Activated CD4-positive, alpha-beta T cell treated with anti-CD3 and anti-CD28 coated beads, Interleukin-2, amount 50 U/mL, for 48 hours (primary cell): ENCODE results near the gene CDK16.

ENCODE experiments used
- DNase-seq, 2 experiments: peaks; one replicate each; pipeline ENCODE4 v3.0.0-alpha.2; 2020

CDK16 gene

GRCh38 chrX:47186096-47186740, 32.3 kb upstream of the CDK16 start:
- no peak for DNase-seq

- DNase-seq, result no peak
Measured at GRCh38 chrX:47187106-47187677, 31.3 kb upstream of the CDK16 start.

DNA sequence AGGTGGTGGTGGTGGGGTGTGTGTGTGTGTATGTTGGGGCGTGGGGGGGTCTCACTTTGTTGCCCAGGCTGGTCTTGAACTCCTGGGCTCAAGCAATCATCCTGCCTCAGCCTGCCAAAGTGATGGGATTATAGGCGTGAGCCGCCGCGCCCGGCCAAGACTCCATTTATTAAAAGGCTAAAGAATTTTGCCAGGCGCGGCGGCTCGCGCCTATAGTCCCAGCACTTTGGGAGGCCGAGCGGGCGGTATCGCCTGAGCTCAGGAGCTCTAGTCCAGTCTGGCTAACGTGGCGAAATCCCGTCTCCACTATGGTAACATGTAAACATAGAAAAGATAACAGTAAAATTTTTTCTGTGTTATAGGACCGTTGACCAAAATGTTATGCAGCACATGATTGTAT, 28.6 kb upstream of the CDK16 start:
- no peak for DNase-seq

DNA sequence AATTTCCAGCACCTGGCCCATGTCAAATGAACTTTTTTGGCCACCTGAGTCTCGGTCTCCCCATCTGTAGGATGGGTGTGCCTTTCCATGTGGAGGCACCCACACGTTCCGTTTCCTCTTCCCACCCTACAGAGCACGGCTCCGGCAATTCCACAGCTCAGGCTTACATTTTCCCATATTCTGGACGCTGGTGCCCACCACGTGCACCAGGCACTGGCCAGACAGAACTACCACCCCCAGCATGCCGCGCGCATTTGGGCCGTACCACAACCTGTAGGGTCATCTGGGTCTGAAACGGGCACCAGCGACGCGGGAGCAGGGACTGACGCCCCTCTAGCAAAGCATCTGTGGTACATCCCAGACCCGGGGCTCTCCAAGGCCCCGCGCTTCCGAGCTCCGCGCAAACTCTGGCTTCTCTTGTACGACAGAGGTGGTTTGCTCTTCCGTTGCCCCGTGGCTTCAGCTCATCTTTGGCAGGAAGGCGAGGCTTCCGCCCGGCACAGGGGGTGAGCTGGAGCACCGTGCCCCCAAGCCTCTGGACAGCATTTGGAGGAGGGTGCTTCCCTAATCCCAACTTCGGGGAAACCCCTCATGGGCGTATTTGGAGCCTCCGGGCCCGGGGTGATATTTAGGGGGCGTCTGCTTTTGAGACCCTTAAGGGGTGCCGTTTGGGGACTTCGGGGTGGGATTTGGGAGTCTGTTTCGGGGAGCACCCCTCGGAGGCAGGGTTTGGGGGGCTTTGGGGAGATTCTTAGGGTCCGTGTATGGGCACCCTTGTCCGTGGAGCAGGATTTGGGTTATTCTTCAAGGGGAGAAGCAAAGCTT, 27.8 kb upstream of the CDK16 start:
- DNase-seq, result peak; percentile 79 to 85

DNA sequence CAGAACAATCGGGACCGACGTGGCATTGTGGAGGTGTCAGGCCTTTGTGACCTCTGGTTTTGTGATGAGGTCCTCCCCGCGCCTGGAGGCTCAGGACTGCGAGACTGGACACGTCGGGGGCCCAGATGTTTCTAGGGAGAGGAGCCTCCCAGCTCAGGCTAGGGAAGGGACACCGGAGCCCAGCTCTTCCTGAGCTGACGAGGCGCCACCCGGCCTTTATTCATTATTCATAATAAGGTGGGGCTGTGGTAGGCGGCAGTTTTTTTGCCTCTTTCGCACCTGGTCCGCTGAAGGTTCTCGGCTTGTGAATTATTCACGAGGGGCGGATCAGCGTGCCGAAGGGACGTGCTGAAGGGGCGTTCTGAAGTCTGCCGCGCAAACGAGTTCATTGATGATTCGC, 27.1 kb upstream of the CDK16 start:
- DNase-seq, result peak; percentile 37 to 52

DNA sequence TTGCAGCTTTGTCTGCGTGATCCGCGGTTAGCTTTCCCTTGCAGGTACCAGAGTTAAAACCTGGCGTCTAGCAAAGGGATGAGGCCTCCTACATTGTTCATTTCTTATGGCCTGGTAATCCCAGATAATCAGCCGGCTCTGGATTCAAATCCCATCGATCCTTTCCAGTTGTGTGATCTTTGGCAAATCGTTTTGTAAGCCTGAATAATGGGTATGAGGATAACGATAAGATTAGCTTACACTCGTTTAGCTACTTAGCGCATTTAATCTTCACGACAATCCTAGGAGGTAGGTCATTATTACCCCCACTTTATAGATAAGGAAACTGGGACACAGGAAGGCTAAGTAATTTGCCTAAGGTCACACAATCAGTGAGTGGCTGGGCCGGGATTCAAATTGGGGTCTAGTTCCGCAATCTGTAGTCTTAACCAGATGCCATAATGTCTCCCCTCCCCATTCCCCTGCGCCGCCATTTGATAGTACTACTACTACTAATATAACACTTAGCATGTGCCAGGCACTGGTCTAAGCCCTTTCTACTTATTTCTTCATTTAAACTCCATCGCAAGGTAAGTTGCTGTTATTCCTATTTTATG, 26.6 kb upstream of the CDK16 start:
- DNase-seq, result no peak

GRCh38 chrX:47193475-47194193, 24.8 kb upstream of the CDK16 start, which contains the start of gene UBA1:
Gene UBA1 (plus strand): TSS chrX:47193829. CDS start chrX:47198803, 4,974 bp downstream.
- DNase-seq, result peak; percentile 89 to 92

DNA sequence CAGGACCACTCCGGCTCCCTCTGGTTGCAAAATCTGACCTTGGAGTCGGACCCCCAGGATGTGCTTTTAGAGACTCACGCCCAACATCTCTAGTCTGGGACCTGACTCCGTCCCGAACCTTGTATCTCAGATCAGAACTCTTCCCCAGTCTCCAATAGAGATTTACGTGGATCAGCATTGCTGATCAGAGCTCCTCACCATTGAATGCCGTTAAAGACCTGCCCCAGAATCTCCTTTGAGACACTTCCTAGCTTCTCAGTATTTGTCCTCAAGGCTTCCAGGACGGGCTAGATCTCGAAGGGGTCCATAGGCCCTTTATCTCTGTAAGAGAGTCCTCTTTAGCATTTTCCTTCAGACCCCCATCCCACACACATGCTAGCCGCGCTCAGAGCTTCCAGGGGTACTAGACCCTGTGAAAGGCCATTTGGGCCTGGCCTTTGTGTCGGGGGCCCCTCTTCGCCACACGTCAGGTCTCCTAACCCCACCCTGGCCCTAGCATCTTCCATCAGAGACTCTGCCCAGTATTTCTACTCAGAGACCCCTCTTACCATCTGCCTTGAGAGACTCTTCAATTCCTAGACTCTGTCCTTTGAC, 24.2 kb upstream of the CDK16 start:
- no peak for DNase-seq

DNA sequence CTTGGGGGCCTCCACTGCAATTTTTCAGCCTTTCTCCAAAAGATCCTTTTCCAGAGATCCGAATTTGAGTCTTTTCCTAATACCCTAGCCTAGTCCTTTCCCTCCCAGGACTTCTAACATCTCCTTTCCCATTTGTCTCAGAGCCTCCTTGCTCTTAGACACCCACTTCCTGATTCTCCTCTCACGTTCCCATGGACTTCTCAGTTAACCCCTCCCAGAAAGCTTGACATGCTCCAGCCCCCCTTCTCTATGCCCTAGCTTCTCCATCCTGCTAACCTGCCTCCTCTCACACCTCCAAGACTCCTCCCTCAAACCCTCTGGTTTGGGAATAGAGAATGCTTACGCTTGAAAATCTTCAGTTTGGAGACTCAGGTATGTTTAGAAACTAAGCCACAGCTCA, 22.4 kb upstream of the CDK16 start:
- DNase-seq, result no peak

DNA sequence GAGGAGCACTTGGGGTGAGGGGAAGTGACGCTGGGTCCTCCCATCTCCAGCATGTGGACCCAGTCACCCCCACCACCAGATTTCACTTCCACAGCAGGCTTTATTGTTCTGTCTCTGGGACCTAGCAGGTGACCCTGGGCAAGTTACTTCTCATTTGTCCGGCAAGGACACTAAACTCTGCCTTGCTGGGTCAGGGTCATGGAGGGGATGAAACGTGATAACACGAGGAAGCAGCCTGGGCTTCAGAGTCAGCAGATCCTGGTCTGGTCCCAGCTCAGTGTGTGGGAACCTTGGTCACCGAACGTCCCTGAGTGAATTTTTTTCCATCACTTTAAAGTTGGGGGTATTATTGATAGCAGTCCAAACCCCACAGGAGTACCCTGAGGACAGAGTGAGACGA, 21.0 kb upstream of the CDK16 start:
- no peak for DNase-seq

GRCh38 chrX:47198026-47198686, 20.3 kb upstream of the CDK16 start:
- DNase-seq, result no peak

DNA sequence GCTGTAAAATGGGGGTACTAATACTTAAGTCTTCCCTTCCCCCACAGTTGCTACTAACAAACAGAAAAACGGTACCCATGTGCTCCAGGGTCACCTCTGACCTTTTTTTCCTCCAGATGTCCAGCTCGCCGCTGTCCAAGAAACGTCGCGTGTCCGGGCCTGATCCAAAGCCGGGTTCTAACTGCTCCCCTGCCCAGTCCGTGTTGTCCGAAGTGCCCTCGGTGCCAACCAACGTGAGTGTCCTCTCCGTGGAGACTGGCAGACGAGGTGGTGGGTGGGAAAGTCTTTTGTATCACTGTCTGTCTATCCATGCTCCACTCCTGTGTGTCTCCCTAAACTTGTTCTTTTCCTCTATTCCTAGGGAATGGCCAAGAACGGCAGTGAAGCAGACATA, 19.8 kb upstream of the CDK16 start:
- DNase-seq, result no peak

GRCh38 chrX:47199286-47199685, 19.2 kb upstream of the CDK16 start:
- DNase-seq, result no peak

DNA sequence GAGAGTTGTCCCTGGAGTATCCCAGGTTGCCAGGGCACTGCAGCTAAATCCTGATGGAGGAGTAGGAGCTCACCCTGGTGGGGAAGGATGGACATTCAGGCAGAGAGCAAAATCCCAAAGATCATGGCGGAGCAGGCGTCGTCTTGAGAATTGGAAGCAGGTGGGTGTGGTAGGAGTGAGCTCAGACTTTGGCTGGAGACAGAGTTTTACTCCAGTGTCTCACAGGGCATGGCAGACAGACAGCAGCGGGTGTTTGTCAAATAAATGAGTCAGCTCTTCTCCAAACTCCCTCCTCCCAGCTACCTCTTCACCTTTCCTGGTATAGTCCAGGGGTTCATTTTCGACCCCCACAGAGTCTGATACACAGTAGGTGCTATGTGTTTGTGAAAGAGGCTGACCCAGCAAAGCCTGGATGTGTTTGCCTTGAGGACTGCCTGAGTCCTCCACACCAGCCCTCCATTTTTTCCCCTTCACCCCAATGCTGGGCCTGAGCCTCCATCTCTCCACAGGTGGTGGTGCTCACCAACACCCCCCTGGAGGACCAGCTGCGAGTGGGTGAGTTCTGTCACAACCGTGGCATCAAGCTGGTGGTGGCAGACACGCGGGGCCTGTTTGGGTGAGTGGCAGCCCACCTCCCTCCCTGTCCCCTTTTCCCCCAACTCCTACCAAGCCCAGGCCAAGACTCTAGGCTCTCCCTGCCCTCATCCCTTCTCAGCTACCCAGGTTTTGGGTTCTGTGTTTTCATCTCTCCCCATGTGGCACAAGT, 17.9 kb upstream of the CDK16 start:
- DNase-seq, result no peak

- DNase-seq, result no peak
Measured at GRCh38 chrX:47201345-47201944, 17.0 kb upstream of the CDK16 start.

- DNase-seq, result no peak
Measured at GRCh38 chrX:47202316-47202715, 16.2 kb upstream of the CDK16 start.

DNA sequence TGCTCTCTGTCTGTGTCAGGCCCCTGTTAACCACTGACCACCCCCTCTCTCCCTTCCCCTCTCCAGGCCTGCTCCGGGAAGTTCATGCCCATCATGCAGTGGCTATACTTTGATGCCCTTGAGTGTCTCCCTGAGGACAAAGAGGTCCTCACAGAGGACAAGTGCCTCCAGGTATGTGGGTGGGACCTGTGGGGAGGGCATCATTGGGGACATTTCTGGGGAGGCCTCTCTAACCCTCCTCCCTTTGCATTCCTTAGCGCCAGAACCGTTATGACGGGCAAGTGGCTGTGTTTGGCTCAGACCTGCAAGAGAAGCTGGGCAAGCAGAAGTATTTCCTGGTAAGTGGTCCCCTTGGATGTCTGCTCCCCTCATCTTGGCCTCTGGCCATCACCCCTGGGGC, 15.6 kb upstream of the CDK16 start:
- DNase-seq, result no peak

DNA sequence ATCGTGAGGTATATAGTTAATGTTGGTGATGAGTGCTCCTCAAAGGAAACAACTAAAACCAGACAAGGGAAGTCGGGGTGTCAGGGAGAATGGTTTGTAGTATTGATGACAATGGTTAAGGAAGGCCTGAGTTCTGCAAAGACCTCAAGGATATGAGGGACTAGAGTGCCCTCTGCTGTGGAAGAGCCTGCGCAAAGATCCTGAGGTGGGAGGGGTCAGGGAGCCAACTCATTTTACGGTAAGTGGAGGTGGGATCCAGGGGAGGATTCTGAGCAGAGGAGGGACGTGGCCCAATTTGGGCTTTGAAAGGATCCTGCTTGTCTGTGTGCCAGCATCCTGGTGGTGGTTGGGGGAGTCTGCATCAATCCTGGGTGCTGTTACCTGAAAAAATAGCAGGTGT, 13.5 kb upstream of the CDK16 start:
- no peak for DNase-seq

- DNase-seq, result no peak
Measured at GRCh38 chrX:47206316-47206715, 12.2 kb upstream of the CDK16 start.

GRCh38 chrX:47208108-47208507, 10.4 kb upstream of the CDK16 start:
- no peak for DNase-seq
